ENCODE results near the gene ESM1. TPM values are rescaled to one million over a fixed set of nuclear protein-coding genes. Genes with fewer than 3 reads are reported as not detected.

Gene ESM1
- total and polyA plus RNA-seq, 9 of the 15 experiments (the other 6 are each of a cell fraction or from before 2014, with no cell fraction given) = not detected

GRCh38 chr5:54930736-54931135 is 54.7 kb downstream of the ESM1 start:
- H3K9me1 ChIP-seq (ENCODE audit: control insufficient read depth, insufficient read depth, low read length) = no peaks in the 10 kb centered on the region
- H4K20me1 ChIP-seq (replicated peaks; ENCODE audit: control insufficient read depth, insufficient read depth, low read length) = no peaks in the 10 kb centered on the region
- BruUV-seq (replicated peaks) = no TSS peak
- H2AFZ ChIP-seq (ENCODE audit: low read depth, low read length) = no peak overlapping the region
- no peaks in the 10 kb centered on the region for H3K9me3 ChIP-seq (replicated peaks; ENCODE audit: control insufficient read depth, insufficient read depth, low read depth, low read length)
- H3K4me3 ChIP-seq = no peak overlapping the region
- H3K4me2 ChIP-seq (ENCODE audit: insufficient read depth, low read length) = no peak overlapping the region
- no peaks in the 10 kb centered on the region; a peak in 1 of 5 replicates for H3K27me3 ChIP-seq (ENCODE audit: control insufficient read depth in 2 of 2, insufficient read depth in 2 of 2, low read length in 2 of 2)
- H3K36me3 ChIP-seq (ENCODE audit: control insufficient read depth, insufficient read depth, low read length) = no peaks in the 10 kb centered on the region
- H3K9ac ChIP-seq (ENCODE audit: insufficient read depth in 1 of 2, low read depth in 2 of 2, low read length in 2 of 2) = no peak overlapping the region
- no peak overlapping the region for H3K27ac ChIP-seq (ENCODE audit: extremely low read depth, low read depth, low read length)
- H3K79me2 ChIP-seq (ENCODE audit: control insufficient read depth, insufficient read depth, low read length) = no peaks in the 10 kb centered on the region
- POLR2A ChIA-PET = interaction anchor here (0.8 to 0.9 kb wide), 3 partner anchors 8 to 1104 kb away, joined by 3 read pairs; no protein-coding TSS in a partner anchor
- WGBS (ENCODE audit: insufficient coverage, low coverage, missing lambda C conversion rate) = 0% methylated on average over 2 of the region's 2 CpGs
- intact Hi-C loops (cut with micrococcal nuclease) (no loop called here), in situ Hi-C loops (cut with MboI) (no loop called here)
- DNase-seq (ENCODE audit: extremely low read depth in 1 of 4, low spot score in 3 of 4) (no peak), FAIRE-seq (no peak), ATAC-seq (no peak)
- no peak for TF ChIP-seq BRF1 (IDR thresholded peaks at IDR 0.05; ENCODE audit: borderline replicate concordance, extremely low read depth, insufficient read length)
- TF ChIP-seq, protein P1, sequence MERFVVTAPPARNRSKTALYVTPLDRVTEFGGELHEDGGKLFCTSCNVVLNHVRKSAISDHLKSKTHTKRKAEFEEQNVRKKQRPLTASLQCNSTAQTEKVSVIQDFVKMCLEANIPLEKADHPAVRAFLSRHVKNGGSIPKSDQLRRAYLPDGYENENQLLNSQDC (CRISPR knock-in tag; IDR thresholded peaks at IDR 0.05) = no peak
- TF ChIP-seq HMBOX1 (IDR thresholded peaks at IDR 0.05) = no peak
- TF ChIP-seq SMARCB1 (IDR thresholded peaks at IDR 0.05; ENCODE audit: insufficient read length, low read depth) = no peak
- TF ChIP-seq FOS (IDR thresholded peaks at IDR 0.05; ENCODE audit: extremely low read depth, insufficient read length) = no peak
- no peak for TF ChIP-seq CREB3 (tag; conservative IDR thresholded peaks at IDR 0.05; ENCODE audit: low read depth)
- no peak for TF ChIP-seq NFE2L1 (tag; IDR thresholded peaks at IDR 0.05; ENCODE audit: borderline replicate concordance, low read depth)
- TF ChIP-seq ZFP30 (CRISPR knock-in tag; IDR thresholded peaks at IDR 0.05; ENCODE audit: borderline replicate concordance) = no peak
- CTCF ChIA-PET (ENCODE audit: low intra/inter-chr PET ratio) = no interaction called here
- H3K4me1 ChIP-seq (replicated peaks in 1 of 2; ENCODE audit: control insufficient read depth in 2 of 2, insufficient read depth in 2 of 2, low read length in 2 of 2) = no peaks in the 10 kb centered on the region

Other genes with a start within 250 kb of the ESM1 start
- gene GZMK, start 38.7 kb upstream of the ESM1 start, total RNA-seq (2014; rRNA removed) = not detected in 2 replicates
- not detected in 2 replicates for gene GZMK, start 38.7 kb upstream of the ESM1 start, total RNA-seq (2014; rRNA removed; fragmentation: Illumina TruSeq; extraction: Trizol)
- not detected in 2 replicates for gene GZMK, start 38.7 kb upstream of the ESM1 start, total RNA-seq (2015; rRNA removed; fragmentation: Illumina TruSeq; extraction: Trizol)
- not detected in 2 replicates for gene GZMK, start 38.7 kb upstream of the ESM1 start, total RNA-seq (2021)
- not detected in 2 replicates for gene GZMK, start 38.7 kb upstream of the ESM1 start, polyA plus RNA-seq (2011; rRNA removed)
- not detected in 2 replicates for gene GZMK, start 38.7 kb upstream of the ESM1 start, polyA plus RNA-seq (2014; fragmentation: Illumina TruSeq; extraction: Trizol)
- gene GZMK, start 38.7 kb upstream of the ESM1 start, polyA plus RNA-seq (2014; fragmentation: Nextera tagmentation; extraction: Ambion mirVana) = not detected
- gene GZMK, start 38.7 kb upstream of the ESM1 start, polyA plus RNA-seq (2014; rRNA removed) = not detected in 2 replicates
- not detected in 2 replicates for gene GZMA, start 117.1 kb upstream of the ESM1 start, total RNA-seq (2014; rRNA removed)
- gene GZMA, start 117.1 kb upstream of the ESM1 start, total RNA-seq (2014; rRNA removed; fragmentation: Illumina TruSeq; extraction: Trizol) = not detected in 2 replicates
- not detected in 2 replicates for gene GZMA, start 117.1 kb upstream of the ESM1 start, total RNA-seq (2015; rRNA removed; fragmentation: Illumina TruSeq; extraction: Trizol)
- gene GZMA, start 117.1 kb upstream of the ESM1 start, total RNA-seq (2021) = not detected in 2 replicates
- not detected in 2 replicates for gene GZMA, start 117.1 kb upstream of the ESM1 start, polyA plus RNA-seq (2011; rRNA removed)
- gene GZMA, start 117.1 kb upstream of the ESM1 start, polyA plus RNA-seq (2014; fragmentation: Illumina TruSeq; extraction: Trizol) = not detected in 2 replicates
- gene GZMA, start 117.1 kb upstream of the ESM1 start, polyA plus RNA-seq (2014; fragmentation: Nextera tagmentation; extraction: Ambion mirVana) = not detected
- gene GZMA, start 117.1 kb upstream of the ESM1 start, polyA plus RNA-seq (2014; rRNA removed) = not detected in 2 replicates
- gene GPX8, start 174.6 kb upstream of the ESM1 start, total RNA-seq (2014; rRNA removed) = 0.61 and 1.7 TPM in 2 replicates
- 1.0 and 1.6 TPM in 2 replicates for gene GPX8, start 174.6 kb upstream of the ESM1 start, total RNA-seq (2014; rRNA removed; fragmentation: Illumina TruSeq; extraction: Trizol)
- 1.2 and 2.1 TPM in 2 replicates for gene GPX8, start 174.6 kb upstream of the ESM1 start, total RNA-seq (2015; rRNA removed; fragmentation: Illumina TruSeq; extraction: Trizol)
- 0.62 and 0.69 TPM in 2 replicates for gene GPX8, start 174.6 kb upstream of the ESM1 start, total RNA-seq (2021)
- 0.26 and 1.3 TPM in 2 replicates for gene GPX8, start 174.6 kb upstream of the ESM1 start, polyA plus RNA-seq (2011; rRNA removed)
- gene GPX8, start 174.6 kb upstream of the ESM1 start, polyA plus RNA-seq (2014; fragmentation: Illumina TruSeq; extraction: Trizol) = 1.4 and 1.8 TPM in 2 replicates
- under 1 TPM; 0.90 to 0.92 TPM for gene GPX8, start 174.6 kb upstream of the ESM1 start, polyA plus RNA-seq (2014; fragmentation: Nextera tagmentation; extraction: Ambion mirVana)
- gene GPX8, start 174.6 kb upstream of the ESM1 start, polyA plus RNA-seq (2014; rRNA removed) = 0.70 and 0.73 TPM in 2 replicates
- not detected in 2 replicates for gene CDC20B, start 187.6 kb upstream of the ESM1 start, total RNA-seq (2014; rRNA removed)
- not detected in 2 replicates for gene CDC20B, start 187.6 kb upstream of the ESM1 start, total RNA-seq (2014; rRNA removed; fragmentation: Illumina TruSeq; extraction: Trizol)
- not detected in 2 replicates for gene CDC20B, start 187.6 kb upstream of the ESM1 start, total RNA-seq (2015; rRNA removed; fragmentation: Illumina TruSeq; extraction: Trizol)
- gene CDC20B, start 187.6 kb upstream of the ESM1 start, total RNA-seq (2021) = not detected in 2 replicates
- gene CDC20B, start 187.6 kb upstream of the ESM1 start, polyA plus RNA-seq (2011; rRNA removed) = not detected in 2 replicates
- gene CDC20B, start 187.6 kb upstream of the ESM1 start, polyA plus RNA-seq (2014; fragmentation: Illumina TruSeq; extraction: Trizol) = not detected in 2 replicates
- gene CDC20B, start 187.6 kb upstream of the ESM1 start, polyA plus RNA-seq (2014; fragmentation: Nextera tagmentation; extraction: Ambion mirVana) = under 1 TPM in 1 of 2 experiments, not detected in 1; 0.04 TPM
- gene CDC20B, start 187.6 kb upstream of the ESM1 start, polyA plus RNA-seq (2014; rRNA removed) = not detected in 2 replicates
- gene MCIDAS, start 241.7 kb upstream of the ESM1 start, total RNA-seq (2014; rRNA removed) = 0.98 and 1.5 TPM in 2 replicates
- gene MCIDAS, start 241.7 kb upstream of the ESM1 start, total RNA-seq (2014; rRNA removed; fragmentation: Illumina TruSeq; extraction: Trizol) = 0.26 and 0.36 TPM in 2 replicates
- 0.53 and 0.69 TPM in 2 replicates for gene MCIDAS, start 241.7 kb upstream of the ESM1 start, total RNA-seq (2015; rRNA removed; fragmentation: Illumina TruSeq; extraction: Trizol)
- gene MCIDAS, start 241.7 kb upstream of the ESM1 start, total RNA-seq (2021) = 0.94 and 1.2 TPM in 2 replicates
- 0.41 and 0.86 TPM in 2 replicates for gene MCIDAS, start 241.7 kb upstream of the ESM1 start, polyA plus RNA-seq (2011; rRNA removed)
- gene MCIDAS, start 241.7 kb upstream of the ESM1 start, polyA plus RNA-seq (2014; fragmentation: Illumina TruSeq; extraction: Trizol) = 0.55 and 0.62 TPM in 2 replicates
- under 1 TPM; 0.07 to 0.17 TPM for gene MCIDAS, start 241.7 kb upstream of the ESM1 start, polyA plus RNA-seq (2014; fragmentation: Nextera tagmentation; extraction: Ambion mirVana)
- 1.0 and 2.1 TPM in 2 replicates for gene MCIDAS, start 241.7 kb upstream of the ESM1 start, polyA plus RNA-seq (2014; rRNA removed)
- 1.6 and 1.8 TPM in 2 replicates for gene CCNO, start 248.0 kb upstream of the ESM1 start, total RNA-seq (2014; rRNA removed)
- 0.16 and 0.29 TPM in 2 replicates for gene CCNO, start 248.0 kb upstream of the ESM1 start, total RNA-seq (2014; rRNA removed; fragmentation: Illumina TruSeq; extraction: Trizol)
- 0.43 and 0.45 TPM in 2 replicates for gene CCNO, start 248.0 kb upstream of the ESM1 start, total RNA-seq (2015; rRNA removed; fragmentation: Illumina TruSeq; extraction: Trizol)
- gene CCNO, start 248.0 kb upstream of the ESM1 start, total RNA-seq (2021) = 3.1 and 3.2 TPM in 2 replicates
- 0.28 and 0.84 TPM in 2 replicates for gene CCNO, start 248.0 kb upstream of the ESM1 start, polyA plus RNA-seq (2011; rRNA removed)
- gene CCNO, start 248.0 kb upstream of the ESM1 start, polyA plus RNA-seq (2014; fragmentation: Illumina TruSeq; extraction: Trizol) = 0.25 and 0.64 TPM in 2 replicates
- gene CCNO, start 248.0 kb upstream of the ESM1 start, polyA plus RNA-seq (2014; fragmentation: Nextera tagmentation; extraction: Ambion mirVana) = under 1 TPM; 0.08 to 0.13 TPM
- gene CCNO, start 248.0 kb upstream of the ESM1 start, polyA plus RNA-seq (2014; rRNA removed) = 1.9 TPM in 2 replicates